Skeletal muscle satellite cell (primary cell): ENCODE results near the gene NT5DC1.

Source experiments
- H3K27me3 ChIP-seq: 2 replicates; pipeline ENCODE4 v1.7.0; 2013; ENCODE audit warnings: low read length; ENCODE audit not compliant: control insufficient read depth, insufficient read depth
- H3K36me3 ChIP-seq: 2 replicates; pipeline ENCODE4 v1.7.0; 2013; ENCODE audit warnings: mild to moderate bottlenecking, control low read depth, low read length; ENCODE audit not compliant: insufficient read depth
- H3K4me1 ChIP-seq: 2 replicates; pipeline ENCODE4 v1.7.0; 2013; ENCODE audit warnings: low read length; ENCODE audit not compliant: control insufficient read depth, insufficient read depth
- H3K4me2 ChIP-seq: 2 replicates; pipeline ENCODE4 v1.7.0; 2013; ENCODE audit warnings: mild to moderate bottlenecking, low read length
- H3K4me3 ChIP-seq: 2 replicates; pipeline ENCODE4 v1.7.0; 2013; ENCODE audit warnings: low read length
- H3K9ac ChIP-seq: 2 replicates; pipeline ENCODE4 v1.7.0; 2013; ENCODE audit warnings: mild to moderate bottlenecking, low read depth, low read length, moderate library complexity
- H3K9me3 ChIP-seq: replicated peaks from 2 replicates; pipeline ENCODE4 v1.7.0; 2013; ENCODE audit warnings: mild to moderate bottlenecking, control low read depth, low read length

Gene NT5DC1

DNA sequence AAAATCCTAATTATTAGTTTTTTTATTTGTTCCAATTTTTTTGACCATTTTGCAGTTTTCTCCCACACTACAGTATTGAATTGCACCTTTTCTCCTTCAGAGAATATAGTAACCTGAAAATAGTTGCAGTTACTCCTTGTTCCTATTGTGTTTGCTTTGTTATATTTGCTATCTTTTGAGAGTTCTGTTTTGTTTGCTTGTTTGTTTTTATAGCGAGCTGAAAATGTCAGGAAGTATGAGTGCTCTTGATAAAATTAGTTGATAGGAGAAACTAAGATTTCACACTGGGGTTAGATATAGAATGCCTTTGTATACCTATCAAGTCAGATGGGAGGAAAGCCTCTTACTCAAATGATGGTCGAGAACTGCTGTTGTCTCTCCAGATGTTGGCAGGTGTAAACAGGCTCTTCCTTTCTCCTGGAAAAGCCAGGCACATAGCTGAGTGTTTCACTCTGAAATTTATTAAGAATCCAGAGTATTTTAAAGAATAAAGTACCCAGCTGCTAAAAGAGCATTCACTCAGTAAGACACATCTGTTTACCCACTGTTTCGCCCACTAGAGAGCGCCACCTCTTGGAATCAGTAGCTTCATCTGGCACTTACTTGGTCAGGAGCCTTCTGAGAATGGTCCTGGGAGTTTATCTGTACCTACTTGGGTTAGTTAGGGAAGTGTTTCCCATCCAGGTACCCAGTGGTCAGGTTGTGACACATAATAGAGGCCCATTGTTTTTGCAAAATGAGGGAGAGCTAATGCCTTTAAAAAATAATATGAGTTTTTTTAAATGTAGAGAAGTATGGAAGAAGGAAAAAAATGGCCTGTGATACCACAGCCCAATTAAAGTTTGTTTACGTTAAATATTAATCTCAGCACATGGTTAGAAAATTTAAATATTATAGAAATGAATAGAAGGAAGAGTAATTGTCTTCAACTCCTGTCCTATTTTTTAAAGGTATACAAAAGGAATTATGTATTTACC lies 11.2 kb downstream of the NT5DC1 start:
- Histone ChIP-seq H3K9me3 (no peaks in the 10 kb centered on the region), H3K4me3 (no peak overlapping the region), H3K4me1 (no peaks in the 10 kb centered on the region), H3K36me3 (peaks cover 18% of the 10 kb centered on the region), H3K4me2 (no peak overlapping the region), H3K9ac (no peak overlapping the region), H3K27me3 (no peaks in the 10 kb centered on the region)

DNA sequence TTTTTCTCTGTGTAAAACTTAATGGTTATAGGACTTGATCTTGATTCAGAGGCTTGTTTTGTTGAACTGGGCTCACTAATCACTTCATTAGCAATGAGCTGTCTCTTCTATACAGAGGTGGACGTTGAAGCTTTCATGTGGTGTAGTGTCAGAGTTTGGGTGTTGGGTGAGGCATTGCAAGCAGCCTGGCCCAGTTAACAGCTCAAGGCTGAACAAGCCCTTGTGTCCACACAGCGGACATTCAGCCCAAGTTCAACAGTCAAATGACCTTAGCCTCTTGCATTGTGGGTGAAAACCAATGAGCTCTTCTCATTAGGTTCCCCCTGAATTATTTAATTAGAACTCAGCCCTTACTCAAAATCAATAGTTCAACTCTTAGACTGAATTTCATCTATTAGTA lies 12.7 kb downstream of the NT5DC1 start:
- Histone ChIP-seq H3K4me2 (no peak overlapping the region), H3K27me3 (no peaks in the 10 kb centered on the region), H3K4me1 (peaks cover 4% of the 10 kb centered on the region), H3K9ac (no peak overlapping the region), H3K36me3 (peaks cover 18% of the 10 kb centered on the region), H3K4me3 (no peak overlapping the region), H3K9me3 (no peaks in the 10 kb centered on the region)

DNA sequence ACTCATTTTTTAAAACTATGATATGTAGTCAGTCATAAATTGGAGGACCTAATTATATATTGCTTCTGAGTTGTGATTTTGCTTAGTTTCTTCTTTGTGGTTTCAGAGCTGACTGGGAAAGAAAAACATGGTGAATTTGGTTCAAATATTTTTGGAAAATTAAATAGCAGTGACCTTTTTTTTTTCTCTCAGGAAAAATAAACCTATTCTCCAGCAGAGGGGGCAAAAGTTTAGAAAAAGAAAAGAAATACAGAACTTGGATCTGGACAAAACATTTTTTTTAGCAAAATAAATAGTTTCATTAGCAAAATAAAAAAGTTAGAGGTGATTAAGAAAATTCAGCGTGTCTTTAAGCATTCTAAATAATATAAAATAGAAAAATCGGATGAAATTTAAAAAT lies 15.1 kb downstream of the NT5DC1 start:
- Histone ChIP-seq H3K4me2 (no peak overlapping the region), H3K9ac (no peak overlapping the region), H3K9me3 (no peaks in the 10 kb centered on the region), H3K36me3 (peaks cover 12% of the 10 kb centered on the region), H3K4me1 (peaks cover 4% of the 10 kb centered on the region), H3K4me3 (no peak overlapping the region), H3K27me3 (no peaks in the 10 kb centered on the region)

DNA sequence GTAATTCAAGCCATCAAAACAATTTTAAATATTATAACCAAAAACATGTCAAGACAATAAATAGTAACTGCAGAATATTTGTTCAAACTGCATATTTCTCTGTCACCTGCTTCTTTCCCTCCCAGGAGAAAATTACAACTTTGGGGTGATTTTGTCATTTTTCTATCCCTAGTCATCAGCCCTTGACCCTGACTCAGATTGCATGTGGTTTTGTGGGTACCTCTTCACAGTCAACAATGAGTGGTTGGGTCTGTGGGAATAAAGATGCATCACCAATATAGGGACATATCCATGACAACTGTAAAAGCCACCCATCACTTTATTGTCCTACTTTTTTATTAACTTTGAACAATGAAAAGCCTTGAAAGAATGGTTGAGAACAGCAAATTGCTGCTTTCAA lies 18.0 kb downstream of the NT5DC1 start:
- Histone ChIP-seq H3K9ac (no peak overlapping the region), H3K4me2 (no peak overlapping the region), H3K4me3 (no peak overlapping the region), H3K27me3 (no peaks in the 10 kb centered on the region), H3K36me3 (peaks cover under 1% of the 10 kb centered on the region), H3K9me3 (no peaks in the 10 kb centered on the region), H3K4me1 (peaks cover 4% of the 10 kb centered on the region)

DNA sequence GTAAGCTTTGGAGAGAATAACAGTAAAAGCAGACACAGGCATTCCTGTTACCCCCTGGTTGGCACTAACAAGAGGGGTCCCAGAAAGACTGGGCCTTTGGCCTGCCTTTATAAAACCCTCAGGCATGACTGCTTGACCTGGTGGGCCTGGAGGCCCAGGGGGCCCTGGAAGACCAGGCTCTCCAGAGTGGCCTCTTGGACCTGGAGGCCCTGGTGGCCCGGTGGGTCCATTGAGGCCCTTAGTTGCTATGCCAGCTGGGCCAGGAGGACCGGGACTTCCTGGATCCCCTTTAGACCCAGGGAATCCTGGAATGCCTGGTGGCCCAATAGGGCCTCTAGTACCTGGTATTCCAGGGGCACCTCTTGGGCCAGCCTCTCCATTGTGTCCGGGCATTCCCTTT lies 19.8 kb downstream of the NT5DC1 start:
- H3K36me3 ChIP-seq = no peaks in the 10 kb centered on the region
- H3K9ac ChIP-seq = no peak overlapping the region
- H3K4me1 ChIP-seq = peaks cover 4% of the 10 kb centered on the region
- H3K4me2 ChIP-seq = no peak overlapping the region
- no peaks in the 10 kb centered on the region for H3K27me3 ChIP-seq
- H3K9me3 ChIP-seq = no peaks in the 10 kb centered on the region
- H3K4me3 ChIP-seq = no peak overlapping the region

DNA sequence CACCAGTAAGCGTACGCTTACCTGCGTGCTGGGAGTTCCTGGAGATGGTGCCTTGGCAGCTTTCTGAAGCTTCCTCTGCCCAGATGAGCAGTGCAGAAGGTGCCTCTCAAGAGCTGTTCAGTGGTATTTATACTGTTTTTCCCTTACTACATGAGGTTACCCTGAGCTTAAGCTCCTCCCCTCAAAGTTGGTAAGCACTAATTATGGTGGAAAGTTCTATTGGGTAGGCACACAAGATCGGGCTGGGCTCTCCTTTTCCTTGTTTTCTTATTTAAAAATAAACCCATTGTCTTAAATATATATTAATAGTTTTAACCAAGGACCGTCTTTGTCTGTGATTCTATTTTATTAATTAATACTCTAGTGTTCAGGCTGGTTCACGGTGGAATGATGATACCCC lies 25.4 kb downstream of the NT5DC1 start, which contains the start of gene COL10A1:
TSS of gene COL10A1 (minus strand) at position 101 of the 400 bp plus-strand sequence. CDS start 640 bp downstream, outside the sequence.
- H3K4me1 ChIP-seq = peaks cover 6% of the 10 kb centered on the region
- H3K36me3 ChIP-seq = no peaks in the 10 kb centered on the region
- H3K4me2 ChIP-seq = no peak within 1 kb of the TSS
- H3K27me3 ChIP-seq = no peaks in the 10 kb centered on the region
- no peak within 1 kb of the TSS for H3K4me3 ChIP-seq
- H3K9me3 ChIP-seq = no peaks in the 10 kb centered on the region
- no peak within 1 kb of the TSS for H3K9ac ChIP-seq

DNA sequence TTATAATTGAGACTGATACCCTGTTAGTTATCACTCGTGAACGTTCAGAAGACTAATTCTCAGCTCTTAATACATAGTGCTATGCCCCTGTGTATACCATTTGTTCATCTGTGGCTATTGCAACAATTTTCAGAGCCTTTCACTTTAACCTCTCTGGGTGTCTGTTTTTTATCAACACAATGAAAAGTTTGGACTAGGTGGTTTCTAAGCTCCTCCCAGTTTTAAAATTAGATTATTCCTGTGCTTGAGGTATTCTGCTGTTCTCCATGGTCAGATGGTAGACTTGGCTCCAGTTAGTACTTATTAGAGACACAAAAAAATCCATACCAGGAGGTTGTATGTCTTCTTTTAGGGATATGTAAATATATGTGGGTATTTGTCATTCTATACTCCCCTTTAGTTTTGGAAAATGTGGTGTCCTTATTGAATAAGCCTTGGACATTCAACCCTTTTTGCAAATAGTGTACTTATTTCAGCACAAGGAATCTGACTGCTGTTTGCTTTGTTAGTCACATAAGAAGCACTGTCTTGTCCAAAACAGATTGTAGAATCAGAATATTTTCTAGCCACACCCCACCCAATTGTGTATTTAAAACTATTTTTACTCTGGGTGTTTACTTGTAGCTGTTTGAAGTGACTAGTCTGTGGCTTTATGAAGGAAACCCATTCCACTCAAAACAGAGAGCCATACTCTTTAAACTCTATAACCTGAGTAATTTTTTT lies 27.3 kb downstream of the NT5DC1 start:
- no peak overlapping the region for H3K9ac ChIP-seq
- H3K4me3 ChIP-seq = no peak overlapping the region
- peaks cover 6% of the 10 kb centered on the region for H3K4me1 ChIP-seq
- no peaks in the 10 kb centered on the region for H3K36me3 ChIP-seq
- H3K27me3 ChIP-seq = no peaks in the 10 kb centered on the region
- no peaks in the 10 kb centered on the region for H3K9me3 ChIP-seq
- H3K4me2 ChIP-seq = no peak overlapping the region

DNA sequence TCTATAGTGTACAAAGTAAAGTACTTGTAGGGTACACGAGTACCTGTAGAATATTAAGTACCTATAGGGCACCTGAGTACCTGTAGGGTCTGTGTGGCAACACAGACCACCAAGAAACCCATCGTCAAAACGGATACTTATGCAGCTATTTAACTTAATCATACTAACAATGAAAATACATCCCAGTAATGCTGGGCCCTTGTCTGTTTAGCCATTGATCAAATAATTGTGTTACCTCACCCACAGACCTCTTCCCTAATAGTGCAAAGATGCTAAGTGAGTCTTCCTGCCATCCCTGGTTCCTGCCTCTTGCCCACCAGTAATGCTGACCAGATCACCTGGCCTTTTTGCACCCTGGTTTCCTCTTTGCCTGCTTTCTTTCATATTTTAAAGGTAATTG lies 32.8 kb downstream of the NT5DC1 start:
- Histone ChIP-seq H3K4me1 (no peaks in the 10 kb centered on the region), H3K27me3 (no peaks in the 10 kb centered on the region), H3K4me2 (no peak overlapping the region), H3K36me3 (no peaks in the 10 kb centered on the region), H3K9me3 (no peaks in the 10 kb centered on the region), H3K4me3 (no peak overlapping the region), H3K9ac (no peak overlapping the region)

DNA sequence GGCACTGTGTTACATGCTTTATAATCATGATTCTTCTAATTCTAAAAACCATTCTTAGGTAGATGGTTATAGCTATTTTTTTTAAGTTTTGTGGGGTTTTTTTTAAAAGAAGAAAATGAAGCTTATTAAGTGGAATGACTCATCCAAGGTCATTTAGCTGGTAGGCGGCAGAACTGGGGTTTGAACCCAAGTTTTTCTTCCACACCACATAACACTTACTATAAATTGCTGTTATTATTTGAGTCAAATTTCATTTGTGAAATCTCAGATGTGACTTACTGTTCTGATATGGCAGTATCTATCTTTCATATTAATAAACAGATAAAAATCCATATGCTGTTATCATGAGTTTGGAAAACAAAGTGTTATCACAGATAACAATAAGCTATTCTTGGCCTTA lies 35.7 kb downstream of the NT5DC1 start:
- no peak overlapping the region for H3K9ac ChIP-seq
- H3K4me3 ChIP-seq = no peak overlapping the region
- no peaks in the 10 kb centered on the region for H3K4me1 ChIP-seq
- H3K27me3 ChIP-seq = no peaks in the 10 kb centered on the region
- H3K4me2 ChIP-seq = no peak overlapping the region
- H3K36me3 ChIP-seq = no peaks in the 10 kb centered on the region
- no peaks in the 10 kb centered on the region for H3K9me3 ChIP-seq

DNA sequence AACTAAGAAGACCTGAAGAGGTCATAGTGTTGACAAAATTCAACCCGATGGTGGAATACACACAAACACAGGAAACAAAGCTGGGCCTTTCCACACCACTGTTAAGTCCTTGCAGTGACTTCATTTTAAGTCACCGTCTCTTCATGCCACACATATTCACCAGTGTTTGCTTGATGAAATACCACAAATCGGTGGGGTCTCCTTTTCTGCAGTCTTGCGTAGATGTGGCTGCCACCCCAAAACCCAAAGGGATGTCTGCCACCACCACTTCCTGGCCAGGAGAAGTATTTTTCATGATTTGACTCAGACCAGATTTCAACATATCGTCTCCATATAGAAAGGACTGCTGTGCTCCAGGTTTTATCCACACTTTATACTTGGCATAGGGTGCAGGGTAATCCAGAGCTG lies 36.3 kb downstream of the NT5DC1 start:
- no peaks in the 10 kb centered on the region for H3K27me3 ChIP-seq
- no peak overlapping the region for H3K9ac ChIP-seq
- no peak overlapping the region for H3K4me2 ChIP-seq
- H3K36me3 ChIP-seq = no peaks in the 10 kb centered on the region
- H3K4me1 ChIP-seq = no peaks in the 10 kb centered on the region
- H3K4me3 ChIP-seq = no peak overlapping the region
- H3K9me3 ChIP-seq = no peaks in the 10 kb centered on the region

DNA sequence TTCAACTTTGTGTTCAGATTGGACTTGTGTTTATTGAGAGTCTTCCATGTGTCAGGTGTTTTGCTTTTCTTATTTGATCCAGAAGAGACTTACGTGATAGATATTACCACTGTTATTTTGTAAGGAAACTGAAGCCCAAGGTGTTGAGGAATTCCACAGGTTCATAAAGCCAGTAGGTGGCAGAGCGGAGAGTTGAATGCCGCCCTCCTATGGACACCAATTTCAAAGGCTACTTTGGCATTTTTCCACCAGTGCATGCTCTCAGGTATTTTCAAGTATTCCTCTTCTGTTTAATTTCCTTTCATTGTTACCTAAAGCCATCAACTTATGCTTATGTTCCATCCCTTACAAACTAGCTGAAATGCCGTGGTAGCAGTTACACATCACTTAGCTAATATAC lies 39.3 kb downstream of the NT5DC1 start:
- Histone ChIP-seq H3K36me3 (no peaks in the 10 kb centered on the region), H3K4me2 (no peak overlapping the region), H3K27me3 (no peaks in the 10 kb centered on the region), H3K4me3 (no peak overlapping the region), H3K4me1 (peaks cover 3% of the 10 kb centered on the region), H3K9ac (no peak overlapping the region), H3K9me3 (no peaks in the 10 kb centered on the region)
